ENCODE measurements around the gene HOXA5.

HOXA5 gene

DNA sequence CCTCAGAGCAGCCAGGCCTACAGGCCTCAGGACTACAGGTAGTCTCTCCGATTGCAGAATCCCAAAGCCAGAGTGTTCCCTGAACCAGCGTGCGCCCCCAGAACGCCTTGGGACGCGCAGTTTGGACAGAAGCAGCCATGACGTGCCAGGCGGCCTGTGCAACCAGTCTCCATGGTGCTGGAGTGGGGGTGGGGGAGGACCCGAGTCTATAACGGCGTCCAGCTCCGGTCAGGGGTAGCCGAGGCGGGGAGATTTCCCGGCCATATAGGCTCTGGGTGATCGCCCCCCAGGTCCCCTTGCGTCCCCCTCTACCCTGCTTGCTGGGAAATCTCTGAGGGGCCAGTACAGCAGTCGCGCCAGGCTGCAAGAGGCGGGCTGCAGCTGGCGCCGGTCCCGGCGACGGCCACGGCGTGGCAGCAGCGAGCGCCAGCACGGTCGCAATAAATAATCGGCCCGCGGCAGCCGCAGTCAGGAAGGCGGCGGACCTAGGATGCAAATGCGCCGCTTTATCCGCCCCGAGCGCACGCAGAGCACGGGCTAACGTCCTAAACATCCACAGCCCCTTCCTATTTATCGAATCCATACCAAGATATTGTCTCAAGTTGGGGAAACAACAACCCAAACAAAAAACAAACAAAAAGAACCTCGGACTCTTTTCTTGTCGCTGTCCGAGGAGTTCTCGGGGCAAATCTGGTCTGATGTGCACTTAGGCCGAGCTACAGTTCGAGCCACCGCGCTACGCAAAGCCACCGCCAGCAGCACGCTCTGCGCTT is 7.3 kb upstream of the HOXA5 start (continued):
- TF ChIP-seq KLF7 (tag by site-specific recombination; IDR thresholded peaks at IDR 0.05; ENCODE audit: borderline replicate concordance) (no peak), ZNF341 (tag by site-specific recombination; IDR thresholded peaks at IDR 0.05; ENCODE audit: low read depth) (peak; percentile 69), FEZF1 (tag by site-specific recombination; IDR thresholded peaks at IDR 0.05) (peak; percentile 20; the same call in 1 of the 2 replicates), TRIM28 (IDR thresholded peaks at IDR 0.05; ENCODE audit: borderline replicate concordance, low read length) (peak; percentile 32; the same call in 1 of the 2 replicates), ZEB2 (tag by site-specific recombination; IDR thresholded peaks at IDR 0.05) (0 out of 2 replicates have a peak, but pooled peaks have one; percentile 37), SP7 (tag by site-specific recombination; IDR thresholded peaks at IDR 0.05) (peak; percentile 60; the same call in 1 of the 2 replicates)
- TF ChIP-seq, protein P1, sequence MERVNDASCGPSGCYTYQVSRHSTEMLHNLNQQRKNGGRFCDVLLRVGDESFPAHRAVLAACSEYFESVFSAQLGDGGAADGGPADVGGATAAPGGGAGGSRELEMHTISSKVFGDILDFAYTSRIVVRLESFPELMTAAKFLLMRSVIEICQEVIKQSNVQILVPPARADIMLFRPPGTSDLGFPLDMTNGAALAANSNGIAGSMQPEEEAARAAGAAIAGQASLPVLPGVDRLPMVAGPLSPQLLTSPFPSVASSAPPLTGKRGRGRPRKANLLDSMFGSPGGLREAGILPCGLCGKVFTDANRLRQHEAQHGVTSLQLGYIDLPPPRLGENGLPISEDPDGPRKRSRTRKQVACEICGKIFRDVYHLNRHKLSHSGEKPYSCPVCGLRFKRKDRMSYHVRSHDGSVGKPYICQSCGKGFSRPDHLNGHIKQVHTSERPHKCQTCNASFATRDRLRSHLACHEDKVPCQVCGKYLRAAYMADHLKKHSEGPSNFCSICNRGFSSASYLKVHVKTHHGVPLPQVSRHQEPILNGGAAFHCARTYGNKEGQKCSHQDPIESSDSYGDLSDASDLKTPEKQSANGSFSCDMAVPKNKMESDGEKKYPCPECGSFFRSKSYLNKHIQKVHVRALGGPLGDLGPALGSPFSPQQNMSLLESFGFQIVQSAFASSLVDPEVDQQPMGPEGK (tag by site-specific recombination; IDR thresholded peaks at IDR 0.05), result peak; percentile 63
- TF ChIP-seq, protein P2, sequence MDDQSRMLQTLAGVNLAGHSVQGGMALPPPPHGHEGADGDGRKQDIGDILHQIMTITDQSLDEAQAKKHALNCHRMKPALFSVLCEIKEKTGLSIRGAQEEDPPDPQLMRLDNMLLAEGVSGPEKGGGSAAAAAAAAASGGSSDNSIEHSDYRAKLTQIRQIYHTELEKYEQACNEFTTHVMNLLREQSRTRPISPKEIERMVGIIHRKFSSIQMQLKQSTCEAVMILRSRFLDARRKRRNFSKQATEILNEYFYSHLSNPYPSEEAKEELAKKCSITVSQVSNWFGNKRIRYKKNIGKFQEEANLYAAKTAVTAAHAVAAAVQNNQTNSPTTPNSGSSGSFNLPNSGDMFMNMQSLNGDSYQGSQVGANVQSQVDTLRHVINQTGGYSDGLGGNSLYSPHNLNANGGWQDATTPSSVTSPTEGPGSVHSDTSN (CRISPR knock-in tag; IDR thresholded peaks at IDR 0.05), result peak; percentile 60; the same call in 1 of the 2 replicates
- TF ChIP-seq, protein P3, sequence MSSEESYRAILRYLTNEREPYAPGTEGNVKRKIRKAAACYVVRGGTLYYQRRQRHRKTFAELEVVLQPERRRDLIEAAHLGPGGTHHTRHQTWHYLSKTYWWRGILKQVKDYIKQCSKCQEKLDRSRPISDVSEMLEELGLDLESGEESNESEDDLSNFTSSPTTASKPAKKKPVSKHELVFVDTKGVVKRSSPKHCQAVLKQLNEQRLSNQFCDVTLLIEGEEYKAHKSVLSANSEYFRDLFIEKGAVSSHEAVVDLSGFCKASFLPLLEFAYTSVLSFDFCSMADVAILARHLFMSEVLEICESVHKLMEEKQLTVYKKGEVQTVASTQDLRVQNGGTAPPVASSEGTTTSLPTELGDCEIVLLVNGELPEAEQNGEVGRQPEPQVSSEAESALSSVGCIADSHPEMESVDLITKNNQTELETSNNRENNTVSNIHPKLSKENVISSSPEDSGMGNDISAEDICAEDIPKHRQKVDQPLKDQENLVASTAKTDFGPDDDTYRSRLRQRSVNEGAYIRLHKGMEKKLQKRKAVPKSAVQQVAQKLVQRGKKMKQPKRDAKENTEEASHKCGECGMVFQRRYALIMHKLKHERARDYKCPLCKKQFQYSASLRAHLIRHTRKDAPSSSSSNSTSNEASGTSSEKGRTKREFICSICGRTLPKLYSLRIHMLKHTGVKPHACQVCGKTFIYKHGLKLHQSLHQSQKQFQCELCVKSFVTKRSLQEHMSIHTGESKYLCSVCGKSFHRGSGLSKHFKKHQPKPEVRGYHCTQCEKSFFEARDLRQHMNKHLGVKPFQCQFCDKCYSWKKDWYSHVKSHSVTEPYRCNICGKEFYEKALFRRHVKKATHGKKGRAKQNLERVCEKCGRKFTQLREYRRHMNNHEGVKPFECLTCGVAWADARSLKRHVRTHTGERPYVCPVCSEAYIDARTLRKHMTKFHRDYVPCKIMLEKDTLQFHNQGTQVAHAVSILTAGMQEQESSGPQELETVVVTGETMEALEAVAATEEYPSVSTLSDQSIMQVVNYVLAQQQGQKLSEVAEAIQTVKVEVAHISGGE (tag by site-specific recombination; conservative IDR thresholded peaks at IDR 0.05; ENCODE audit: low read depth), result no peak

DNA sequence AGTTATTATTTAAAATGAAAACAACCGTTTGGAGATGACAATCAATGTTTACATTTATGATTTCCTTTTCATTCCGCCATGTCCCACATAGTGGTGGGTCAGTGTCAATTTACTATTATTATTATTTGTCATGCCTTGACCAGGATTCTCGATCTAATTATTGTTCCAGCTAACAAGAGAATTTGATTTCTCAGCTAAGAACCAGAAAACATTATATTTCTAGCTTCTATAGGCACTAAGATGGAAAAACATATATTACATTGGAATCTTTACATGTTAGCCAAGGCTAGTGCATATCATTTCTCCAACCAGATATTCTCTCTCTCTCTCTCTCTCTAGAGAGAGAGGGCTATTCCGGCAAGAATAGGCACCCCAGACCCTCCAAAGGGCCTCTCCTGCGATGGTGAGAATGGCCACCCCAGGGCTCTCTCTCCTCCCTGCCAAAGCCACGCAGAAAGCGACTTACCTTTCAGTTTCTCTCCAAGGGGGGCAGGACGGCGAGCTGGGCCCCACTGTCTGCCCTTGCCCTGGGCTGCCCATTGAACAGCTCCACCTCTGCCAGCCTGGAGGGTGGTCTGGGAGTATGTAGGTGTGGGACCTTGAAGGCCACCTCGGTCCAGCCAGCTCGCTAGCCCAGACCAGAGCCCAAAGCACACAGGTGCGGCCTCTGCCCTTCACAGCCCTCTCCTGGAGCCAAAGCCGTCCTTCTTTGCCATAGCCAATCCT is 6.5 kb upstream of the HOXA5 start:
- Histone ChIP-seq H3K4me1 (ENCODE audit: control insufficient read depth, insufficient read depth, low read length) (peaks cover 11% of the 10 kb centered on the region), H3K9me3 (ENCODE audit: control insufficient read depth, insufficient read depth, low read depth, low read length) (no peaks in the 10 kb centered on the region), H3K4me3 (ENCODE audit: low read depth, low read length) (peak overlapping the region; percentile 59), H3K27ac (ENCODE audit: extremely low read depth, low read depth, low read length) (peak overlapping the region; percentile 99), H3K36me3 (ENCODE audit: control insufficient read depth in 2 of 2, insufficient read depth in 1 of 2, low read length in 2 of 2) (peaks cover 0 to 48% of the 10 kb centered on the region in 2 experiments; a peak in 2 of 3 replicates)
- ChIA-PET CTCF (interaction anchor here (0.6 to 4.3 kb wide), 24 partner anchors 9 to 1303 kb away, joined by 3 to 50 read pairs (median 4); partner anchors contain the start of gene HOXA4), POLR2A (interaction anchor here (0.6 to 5.6 kb wide), 12 partner anchors 9 to 358 kb away, joined by 4 to 42 read pairs (median 10); partner anchors contain the start of genes HOXA10, HOXA11, HOXA4 and HOXA9)
- TF ChIP-seq GLIS2 (tag by site-specific recombination; IDR thresholded peaks at IDR 0.05) (peak; percentile 45; the same call in 1 of the 2 replicates), ZNF658 (tag by site-specific recombination; IDR thresholded peaks at IDR 0.05) (no peak), ZNF596 (tag by site-specific recombination; IDR thresholded peaks at IDR 0.05) (peak; percentile 89), ZNF23 (tag by site-specific recombination; IDR thresholded peaks at IDR 0.05; ENCODE audit: borderline replicate concordance) (no peak), ZBTB1 (tag by site-specific recombination; IDR thresholded peaks at IDR 0.05) (no peak), KLF9 (tag by site-specific recombination; IDR thresholded peaks at IDR 0.05; ENCODE audit: low read depth) (0 out of 2 replicates have a peak, but pooled peaks have one; percentile 14), ZIC2 (tag by site-specific recombination; IDR thresholded peaks at IDR 0.05) (0 out of 2 replicates have a peak, but pooled peaks have one; percentile 7), ZNF792 (tag by site-specific recombination; IDR thresholded peaks at IDR 0.05) (no peak), ZNF549 (tag by site-specific recombination; IDR thresholded peaks at IDR 0.05) (no peak), KLF10 (tag by site-specific recombination; IDR thresholded peaks at IDR 0.05) (no peak), ZBTB48 (tag by site-specific recombination; IDR thresholded peaks at IDR 0.05) (no peak), PRDM1 (tag by site-specific recombination; IDR thresholded peaks at IDR 0.05) (peak; percentile 46; the same call in 1 of the 2 replicates), ZNF600 (tag by site-specific recombination; IDR thresholded peaks at IDR 0.05) (0 out of 2 replicates have a peak, but pooled peaks have one; percentile 9), ZFP69B (tag by site-specific recombination; IDR thresholded peaks at IDR 0.05) (peak; percentile 69; the same call in 1 of the 2 replicates), ZNF16 (tag by site-specific recombination; IDR thresholded peaks at IDR 0.05; ENCODE audit: low read depth) (no peak)
- TF ChIP-seq, protein P4, sequence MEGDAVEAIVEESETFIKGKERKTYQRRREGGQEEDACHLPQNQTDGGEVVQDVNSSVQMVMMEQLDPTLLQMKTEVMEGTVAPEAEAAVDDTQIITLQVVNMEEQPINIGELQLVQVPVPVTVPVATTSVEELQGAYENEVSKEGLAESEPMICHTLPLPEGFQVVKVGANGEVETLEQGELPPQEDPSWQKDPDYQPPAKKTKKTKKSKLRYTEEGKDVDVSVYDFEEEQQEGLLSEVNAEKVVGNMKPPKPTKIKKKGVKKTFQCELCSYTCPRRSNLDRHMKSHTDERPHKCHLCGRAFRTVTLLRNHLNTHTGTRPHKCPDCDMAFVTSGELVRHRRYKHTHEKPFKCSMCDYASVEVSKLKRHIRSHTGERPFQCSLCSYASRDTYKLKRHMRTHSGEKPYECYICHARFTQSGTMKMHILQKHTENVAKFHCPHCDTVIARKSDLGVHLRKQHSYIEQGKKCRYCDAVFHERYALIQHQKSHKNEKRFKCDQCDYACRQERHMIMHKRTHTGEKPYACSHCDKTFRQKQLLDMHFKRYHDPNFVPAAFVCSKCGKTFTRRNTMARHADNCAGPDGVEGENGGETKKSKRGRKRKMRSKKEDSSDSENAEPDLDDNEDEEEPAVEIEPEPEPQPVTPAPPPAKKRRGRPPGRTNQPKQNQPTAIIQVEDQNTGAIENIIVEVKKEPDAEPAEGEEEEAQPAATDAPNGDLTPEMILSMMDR (tag by site-specific recombination; IDR thresholded peaks at IDR 0.05), result no peak
